GM13976 (cell line): ENCODE measurements around the gene EEIG1.
"Not testable (repeated sequence)": the region's sequence is repeated elsewhere in the genome, so short reads cannot be mapped to it uniquely, and the experiment has no call there.

Experiments used
- DNase-seq: peaks from one replicate; pipeline ENCODE4 v3.0.0; 2012; ENCODE audit warnings: low spot score
- in situ Hi-C: fragments of 300-500 bp; cut with MboI; formaldehyde crosslinking; loops from one replicate; pipeline ENCODE4 v1.12.0; 2022; ENCODE audit warnings: low sequenced_read_pairs, mixed read lengths, inconsistent platforms; ENCODE audit not compliant: unreplicated experiment
- TF ChIP-seq, protein P1 (sequence below): IDR thresholded peaks from 2 replicates; pipeline ENCODE4 v1.5.1; 2012; ENCODE audit warnings: borderline replicate concordance, mild to moderate bottlenecking; ENCODE audit not compliant: insufficient read depth; ENCODE audit errors: extremely low read depth, missing control alignments, control extremely low read depth

EEIG1 gene

DNA sequence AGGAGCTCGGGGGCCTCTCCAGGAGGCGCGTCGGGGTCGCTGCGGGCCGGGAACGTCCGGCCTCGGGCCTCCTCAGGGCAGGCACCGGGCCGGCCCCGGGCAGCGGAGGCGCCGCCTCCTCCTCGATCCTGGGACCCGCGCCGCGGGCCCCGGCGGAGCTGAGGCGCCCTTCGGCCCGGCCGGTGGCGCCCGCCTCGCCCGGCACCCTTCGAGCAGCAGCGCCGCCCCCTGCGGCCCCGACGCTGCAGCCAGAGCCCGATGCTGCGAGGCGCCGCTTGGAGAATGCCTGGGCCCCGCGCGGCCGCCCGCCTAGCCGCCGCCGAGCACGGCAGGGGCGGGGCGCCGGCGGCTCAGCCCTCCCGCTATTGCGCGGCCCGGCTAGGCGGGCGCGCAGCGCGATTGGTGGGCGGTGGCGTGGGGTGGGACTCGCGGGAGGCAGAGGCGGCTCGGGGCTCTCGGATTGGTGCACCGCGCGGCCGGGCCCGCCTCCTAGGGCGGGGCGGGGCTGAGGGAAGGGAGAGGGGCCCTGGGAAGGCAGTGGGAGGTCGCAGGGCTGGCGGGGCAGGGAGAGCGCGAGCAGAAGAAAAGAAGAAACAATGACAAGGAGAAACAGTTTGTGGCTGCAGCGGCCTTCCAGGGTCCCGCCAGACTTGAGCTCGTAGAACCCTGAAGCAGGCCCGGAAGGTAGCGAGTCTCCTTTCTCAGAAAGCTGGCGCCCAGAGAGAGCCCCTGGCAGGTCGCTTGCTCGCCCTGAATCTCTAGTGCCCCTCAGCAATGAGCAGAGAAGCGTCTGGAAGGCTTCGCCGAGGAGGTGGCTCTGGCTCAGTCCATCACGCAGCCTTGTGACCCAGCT, at the start of gene EEIG1:
EEIG1 (minus strand) TSS at position 284 of the 853 bp plus-strand sequence. CDS start 852 bp downstream, outside the sequence.
- peak; percentile 98 for DNase-seq
- TF ChIP-seq, protein P1, sequence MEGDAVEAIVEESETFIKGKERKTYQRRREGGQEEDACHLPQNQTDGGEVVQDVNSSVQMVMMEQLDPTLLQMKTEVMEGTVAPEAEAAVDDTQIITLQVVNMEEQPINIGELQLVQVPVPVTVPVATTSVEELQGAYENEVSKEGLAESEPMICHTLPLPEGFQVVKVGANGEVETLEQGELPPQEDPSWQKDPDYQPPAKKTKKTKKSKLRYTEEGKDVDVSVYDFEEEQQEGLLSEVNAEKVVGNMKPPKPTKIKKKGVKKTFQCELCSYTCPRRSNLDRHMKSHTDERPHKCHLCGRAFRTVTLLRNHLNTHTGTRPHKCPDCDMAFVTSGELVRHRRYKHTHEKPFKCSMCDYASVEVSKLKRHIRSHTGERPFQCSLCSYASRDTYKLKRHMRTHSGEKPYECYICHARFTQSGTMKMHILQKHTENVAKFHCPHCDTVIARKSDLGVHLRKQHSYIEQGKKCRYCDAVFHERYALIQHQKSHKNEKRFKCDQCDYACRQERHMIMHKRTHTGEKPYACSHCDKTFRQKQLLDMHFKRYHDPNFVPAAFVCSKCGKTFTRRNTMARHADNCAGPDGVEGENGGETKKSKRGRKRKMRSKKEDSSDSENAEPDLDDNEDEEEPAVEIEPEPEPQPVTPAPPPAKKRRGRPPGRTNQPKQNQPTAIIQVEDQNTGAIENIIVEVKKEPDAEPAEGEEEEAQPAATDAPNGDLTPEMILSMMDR: no peak
- in situ Hi-C loops: no loop called here

DNA sequence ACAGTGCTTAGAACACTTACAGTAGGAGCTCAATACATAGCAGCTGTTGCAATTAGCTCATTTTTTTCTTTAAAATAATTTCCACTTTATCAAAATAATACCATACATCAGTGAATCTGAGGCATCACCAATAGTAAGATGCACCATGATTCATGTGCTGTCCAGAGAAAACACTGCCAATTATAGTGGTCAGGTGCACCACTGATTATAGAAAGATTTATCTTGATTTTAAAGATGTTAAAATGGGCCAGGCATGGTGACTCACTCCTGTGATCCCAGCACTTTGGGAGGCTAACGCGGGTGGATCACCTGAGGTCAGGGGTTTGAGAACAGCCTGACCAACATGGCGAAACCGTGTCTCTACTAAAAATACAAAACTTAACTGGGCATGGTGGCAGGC, 46.9 kb upstream of the EEIG1 start:
- TF ChIP-seq, protein P1: no peak
- DNase-seq: no peak
- in situ Hi-C loops: loop anchor here (25.0 kb wide), 1 partner anchor 90 kb away; the partner anchor contains the start of genes DPM2 and PIP5KL1

DNA sequence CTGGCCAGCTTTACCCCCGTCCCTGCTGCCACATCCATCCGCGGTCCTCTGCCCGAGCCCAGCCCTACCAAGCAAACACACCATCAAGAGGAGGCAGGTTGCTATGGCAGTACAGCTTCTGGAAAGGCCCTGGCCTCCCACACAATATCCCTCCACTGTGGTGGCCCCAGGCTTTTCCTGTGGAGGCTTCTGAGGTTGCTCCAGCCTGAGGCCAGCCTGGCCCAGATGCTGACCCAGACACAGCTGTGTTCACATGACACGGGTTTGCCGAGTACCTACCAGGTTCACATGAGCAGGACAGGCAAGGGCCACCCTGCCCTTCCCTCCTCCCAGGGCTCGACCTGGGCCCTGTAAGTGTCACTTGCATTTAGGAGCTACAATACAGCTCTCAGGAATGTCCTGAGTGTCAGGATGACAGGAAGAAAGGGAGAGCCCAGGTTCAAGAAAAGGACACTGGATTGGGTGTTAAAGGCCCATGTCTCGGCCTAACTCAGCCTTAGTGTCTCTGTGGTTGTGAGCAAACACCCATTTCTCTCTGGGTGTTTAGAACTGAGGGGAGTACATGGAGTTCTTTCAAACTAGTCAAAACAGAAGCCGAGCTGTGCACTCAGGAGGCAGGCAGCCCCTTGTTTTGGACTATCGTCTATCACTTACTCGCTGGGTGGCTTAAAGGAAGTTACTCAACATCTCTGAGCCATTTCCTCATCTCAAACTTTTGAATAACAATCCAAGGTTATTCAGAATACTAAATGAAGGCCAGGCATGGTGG, 46.2 kb upstream of the EEIG1 start:
- DNase-seq: peak; percentile 54
- TF ChIP-seq, protein P1: no peak
- in situ Hi-C loops: loop anchor here (25.0 kb wide), 1 partner anchor 90 kb away; the partner anchor contains the start of genes DPM2 and PIP5KL1

DNA sequence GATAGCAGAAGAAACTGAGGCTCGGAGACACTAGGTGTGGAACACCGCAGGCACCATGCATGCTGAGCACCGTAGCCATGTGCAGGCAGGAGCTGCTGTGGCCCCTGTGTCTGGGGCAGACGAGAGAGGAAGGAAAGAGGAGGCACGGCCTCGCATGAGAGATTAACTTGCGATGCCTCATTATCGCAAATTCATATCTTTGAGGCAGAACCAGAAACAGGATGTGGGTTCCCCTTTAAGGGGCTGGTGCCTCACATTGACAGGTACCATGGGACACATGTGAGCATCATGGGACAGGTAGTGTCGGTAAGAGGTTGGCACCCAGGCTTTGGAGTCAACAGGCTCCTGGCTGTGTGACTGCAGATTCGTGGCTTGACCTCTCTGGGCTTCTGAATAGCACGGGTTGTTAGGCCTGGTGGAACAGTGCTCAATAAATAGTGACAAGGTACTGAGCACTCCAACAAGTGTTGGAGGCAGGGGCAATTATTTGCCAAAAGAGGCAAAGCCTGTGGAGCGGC, 45.5 kb upstream of the EEIG1 start:
- in situ Hi-C loops: loop anchor here (25.0 kb wide), 1 partner anchor 89 kb away; the partner anchor contains the start of genes DPM2 and PIP5KL1
- DNase-seq: peak; percentile 69
- TF ChIP-seq, protein P1: no peak

DNA sequence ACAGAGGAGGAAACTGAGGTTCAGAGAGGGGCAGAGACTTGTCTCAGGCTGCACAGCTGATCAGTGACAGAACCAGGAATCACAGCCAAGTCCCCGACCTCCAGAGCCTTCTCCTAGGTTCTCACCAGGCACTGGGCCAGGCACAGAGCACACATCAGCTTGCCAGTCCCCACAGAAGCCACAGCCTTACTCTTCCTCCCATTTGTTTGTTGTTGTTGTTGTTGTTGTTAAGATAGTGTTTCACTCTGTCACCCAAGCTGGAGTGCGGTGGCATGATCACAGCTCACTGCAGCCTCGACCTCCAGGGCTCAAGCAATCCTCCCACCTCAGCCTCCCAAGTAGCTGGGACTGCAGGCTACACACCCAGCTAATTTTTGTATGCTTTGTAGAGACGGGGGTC, 44.9 kb upstream of the EEIG1 start:
- DNase-seq: no peak
- in situ Hi-C loops: loop anchor here (25.0 kb wide), 1 partner anchor 88 kb away; the partner anchor contains the start of genes DPM2 and PIP5KL1
- TF ChIP-seq, protein P1: no peak

DNA sequence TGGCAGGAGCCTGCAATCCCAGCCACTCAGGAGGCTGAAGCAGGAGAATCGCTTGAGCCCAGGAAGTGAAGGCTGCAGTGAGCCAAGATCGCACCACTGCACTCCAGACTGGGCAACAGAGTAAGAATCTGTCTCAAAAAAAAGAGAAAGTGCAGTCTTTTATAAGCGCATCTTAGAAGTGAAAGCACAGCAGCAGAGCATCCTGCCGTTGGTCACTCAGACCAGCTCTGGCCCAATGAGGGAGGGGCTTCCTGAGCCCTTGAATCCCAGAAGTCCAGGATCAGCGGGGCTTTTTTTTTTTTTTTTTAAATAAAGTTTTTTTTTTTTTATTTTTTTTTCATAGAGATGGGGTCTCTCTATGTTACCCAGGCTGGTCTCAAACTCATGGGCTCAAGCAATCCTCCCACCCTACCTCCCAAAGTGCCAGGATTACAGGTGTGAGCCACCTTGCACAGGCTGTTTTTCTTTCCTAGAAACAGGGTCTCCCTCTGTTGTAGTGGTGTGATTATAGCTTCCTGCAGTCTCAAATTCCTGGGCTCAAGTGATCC, 44.0 kb upstream of the EEIG1 start:
- in situ Hi-C loops: loop anchor here (25.0 kb wide), 1 partner anchor 88 kb away; the partner anchor contains the start of genes DPM2 and PIP5KL1
- no peak for DNase-seq
- TF ChIP-seq, protein P1: no peak

DNA sequence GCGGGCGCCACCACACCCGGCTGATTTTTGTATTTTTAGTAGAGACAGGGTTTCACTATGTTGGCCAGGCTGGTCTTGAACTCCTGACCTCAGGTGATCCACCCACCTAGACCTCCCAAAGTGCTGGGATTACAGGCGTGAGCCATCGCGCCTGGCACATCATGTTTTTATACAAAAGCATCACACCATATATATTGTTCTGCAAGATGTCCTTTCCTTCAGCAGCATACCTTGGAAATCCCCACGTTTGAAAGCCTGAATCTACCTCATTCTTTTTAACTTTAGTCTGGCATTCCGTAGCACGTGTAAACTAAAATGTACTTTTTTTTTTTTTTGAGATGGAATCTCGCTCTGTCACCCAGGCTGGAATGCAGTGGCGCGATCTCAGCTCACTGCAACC, 42.9 kb upstream of the EEIG1 start:
- DNase-seq, in situ Hi-C loops: not testable (repeated sequence)
